SK-N-SH (cell line): ENCODE results near the gene RAB40C. TPM values are rescaled to one million over a fixed set of nuclear protein-coding genes. Genes with fewer than 3 reads are reported as not detected.

Experiments used
- CTCF ChIA-PET: fragments of 300-600, 350-600 bp; formaldehyde crosslinking; extraction: SDS; loops from one replicate; lab custom pipeline; 2021; lab: Yijun Ruan, JAX
- POLR2A ChIA-PET: fragments of 350-600 bp; sonication (Branson Sonifier 250); formaldehyde crosslinking; extraction: SDS; loops from one replicate; lab custom pipeline; 2020; ENCODE audit warnings: antibody characterized with exemption, inconsistent platforms; lab: Yijun Ruan, JAX
- DNase-seq: peaks from one replicate; pipeline ENCODE4 v3.0.0; 2012
- H2AFZ ChIP-seq: fragments of 200-600 bp; sonication (generic); 2 replicates; pipeline ENCODE4 v1.8.1; 2016; ENCODE audit warnings: antibody characterized with exemption, mild to moderate bottlenecking, low read depth
- H3F3A ChIP-seq: fragments of 200-600 bp; sonication (generic); replicated peaks from 2 replicates; pipeline ENCODE3; 2016; ENCODE audit warnings: antibody characterized with exemption, mild to moderate bottlenecking; ENCODE audit not compliant: insufficient read depth
- H3K27ac ChIP-seq, 2 experiments: fragments of 200-500 bp in 1 of 2; fragments of 200-600 bp in 1 of 2; sonication (Bioruptor generic) in 1 of 2; sonication (generic), shearing (Covaris generic) in 1 of 2; 2 replicates each; pipeline versions ENCODE4 v1.5.1 to v1.6.1; 2014 to 2016; ENCODE audit warnings: low read depth in 2 of 2, inconsistent platforms in 1 of 2, low read length in 1 of 2, mild to moderate bottlenecking in 1 of 2, mixed read lengths in 1 of 2
- H3K27me3 ChIP-seq: fragments of 200-600 bp; sonication (generic), shearing (Covaris generic); 2 replicates; pipeline ENCODE4 v1.6.1; 2016; ENCODE audit warnings: mixed run types; ENCODE audit not compliant: insufficient read depth
- H3K36me3 ChIP-seq, 2 experiments: fragments of 200-500 bp in 1 of 2; fragments of 200-600 bp in 1 of 2; sonication (Bioruptor generic) in 1 of 2; sonication (generic) in 1 of 2; replicated peaks in 1 of 2; 2 replicates each; pipeline versions ENCODE3 to v1.5.1; 2014 to 2016; ENCODE audit warnings: low read length in 1 of 2, mild to moderate bottlenecking in 1 of 2; ENCODE audit not compliant: insufficient read depth in 2 of 2, control insufficient read depth in 1 of 2
- H3K4me1 ChIP-seq, 2 experiments: fragments of 200-500 bp in 1 of 2; fragments of 200-600 bp in 1 of 2; sonication (Bioruptor generic) in 1 of 2; sonication (generic), shearing (Covaris generic) in 1 of 2; 2 replicates each; pipeline versions ENCODE4 v1.5.1 to v1.6.1; 2014 to 2016; ENCODE audit warnings: low read depth in 1 of 2, low read length in 1 of 2, mixed run types in 1 of 2; ENCODE audit not compliant: insufficient read depth in 2 of 2, control insufficient read depth in 1 of 2
- H3K4me2 ChIP-seq: fragments of 200-600 bp; sonication (generic), shearing (Covaris generic); 2 replicates; pipeline ENCODE4 v1.6.1; 2017; ENCODE audit warnings: mixed run types
- H3K4me3 ChIP-seq, 2 experiments: fragments of 200-500 bp in 1 of 2; fragments of 200-600 bp in 1 of 2; sonication (Bioruptor generic) in 1 of 2; sonication (generic), shearing (Covaris generic) in 1 of 2; 2 replicates each; pipeline versions ENCODE4 v1.5.1 to v1.8.1; 2014 to 2016; ENCODE audit warnings: low read depth in 2 of 2, inconsistent platforms in 1 of 2, low read length in 1 of 2, mild to moderate bottlenecking in 1 of 2, mixed read lengths in 1 of 2, moderate library complexity in 1 of 2
- H3K79me2 ChIP-seq: fragments of 200-600 bp; sonication (generic); 2 replicates; pipeline ENCODE4 v1.8.1; 2017; ENCODE audit warnings: mild to moderate bottlenecking; ENCODE audit not compliant: insufficient read depth
- H3K9ac ChIP-seq: fragments of 200-600 bp; sonication (generic); 2 replicates; pipeline ENCODE4 v1.6.1; 2017; ENCODE audit warnings: mixed run types
- H3K9me2 ChIP-seq: fragments of 200-600 bp; sonication (generic); 2 replicates; pipeline ENCODE4 v1.6.1; 2017; ENCODE audit warnings: mixed run types
- H3K9me3 ChIP-seq: fragments of 200-600 bp; sonication (generic); 2 replicates; pipeline ENCODE4 v1.6.1; 2017; ENCODE audit warnings: mixed run types, mild to moderate bottlenecking, moderate library complexity
- H4K20me1 ChIP-seq: fragments of 200-600 bp; sonication (generic); 2 replicates; pipeline ENCODE4 v1.6.1; 2017; ENCODE audit warnings: mild to moderate bottlenecking, mixed run types; ENCODE audit not compliant: insufficient read depth
- CHD2 ChIP-seq: fragments of 150-350 bp; IDR thresholded peaks from 2 replicates; pipeline ENCODE4 v1.6.1; 2018; ENCODE audit warnings: low read length; ENCODE audit not compliant: partially characterized antibody
- ELF1 ChIP-seq: IDR thresholded peaks from 2 replicates; pipeline ENCODE4 v1.4.0; 2012
- EZH2phosphoT487 ChIP-seq: fragments of 200-600 bp; sonication (generic); IDR thresholded peaks from 2 replicates; pipeline ENCODE4 v1.6.1; 2017; ENCODE audit warnings: low read depth, mixed run types, mild to moderate bottlenecking, antibody characterized with exemption, moderate library complexity, borderline replicate concordance
- FOSL2 ChIP-seq: IDR thresholded peaks from 2 replicates; pipeline ENCODE4 v1.4.0; 2012; ENCODE audit warnings: low read depth, mild to moderate bottlenecking, moderate library complexity, borderline replicate concordance
- FOXJ3 ChIP-seq: sonication (generic); formaldehyde crosslinking; IDR thresholded peaks from 2 replicates; pipeline ENCODE4 v1.5.1; 2020; ENCODE audit warnings: mild to moderate bottlenecking, missing genetic modification reagents
- FOXM1 ChIP-seq: IDR thresholded peaks from 2 replicates; pipeline ENCODE4 v1.4.0; 2012; ENCODE audit warnings: low read depth, mild to moderate bottlenecking
- GATA2 ChIP-seq: sonication (generic); formaldehyde crosslinking; IDR thresholded peaks from 2 replicates; pipeline ENCODE4 v1.5.0; 2020; ENCODE audit warnings: mild to moderate bottlenecking, missing genetic modification reagents
- JUND ChIP-seq: IDR thresholded peaks from 2 replicates; pipeline ENCODE4 v1.4.0; 2012
- MEF2A ChIP-seq: IDR thresholded peaks from 2 replicates; pipeline ENCODE4 v1.4.0; 2012; ENCODE audit warnings: low read depth, borderline replicate concordance
- MXI1 ChIP-seq: IDR thresholded peaks from 2 replicates; pipeline ENCODE4 v1.6.1; 2012; ENCODE audit warnings: mild to moderate bottlenecking, low read depth, low read length, improper control_type of control experiment
- NFIC ChIP-seq: IDR thresholded peaks from 2 replicates; pipeline ENCODE4 v1.4.0; 2012; ENCODE audit warnings: borderline replicate concordance
- NRF1 ChIP-seq: IDR thresholded peaks from 2 replicates; pipeline ENCODE4 v1.6.1; 2012; ENCODE audit warnings: low read depth, mild to moderate bottlenecking, low read length
- POLR2AphosphoS5 ChIP-seq: IDR thresholded peaks from 2 replicates; pipeline ENCODE4 v1.6.1; 2012; ENCODE audit warnings: low read depth, low read length
- RAD21 ChIP-seq: IDR thresholded peaks from 2 replicates; pipeline ENCODE4 v1.6.1; 2012; ENCODE audit warnings: mild to moderate bottlenecking, low read length
- RCOR1 ChIP-seq: fragments of 150-350 bp; IDR thresholded peaks from 2 replicates; pipeline ENCODE4 v1.6.1; 2017; ENCODE audit warnings: antibody characterized with exemption, low read length
- RFX5 ChIP-seq: IDR thresholded peaks from 2 replicates; pipeline ENCODE4 v1.6.1; 2012; ENCODE audit warnings: mild to moderate bottlenecking, improper control_type of control experiment, low read length
- RXRA ChIP-seq: IDR thresholded peaks from 2 replicates; pipeline ENCODE4 v1.4.0; 2012; ENCODE audit warnings: low read depth, mild to moderate bottlenecking, borderline replicate concordance
- TCF12 ChIP-seq: IDR thresholded peaks from 2 replicates; pipeline ENCODE4 v1.4.0; 2012
- TEAD4 ChIP-seq: IDR thresholded peaks from 2 replicates; pipeline ENCODE4 v1.4.0; 2012; ENCODE audit warnings: mild to moderate bottlenecking, borderline replicate concordance; ENCODE audit not compliant: insufficient read depth
- USF2 ChIP-seq: fragments of 150-350 bp; IDR thresholded peaks from 2 replicates; pipeline ENCODE4 v1.6.1; 2017; ENCODE audit warnings: antibody characterized with exemption, low read length, low read depth, borderline replicate concordance
- WGBS: methylation state at CpG from one replicate; pipeline ENCODE4 v1.1.6; 2017; ENCODE audit warnings: low lambda C conversion rate; 5-methylcytosine and 5-hydroxymethylcytosine counted together
- polyA plus RNA-seq, 3 experiments: library from polyadenylated mRNA; depleted of rRNA; stranded (reverse); fragments of >200 nt; gene quantifications; 2 replicates each; pipeline ENCODE4 v1.2.3, GENCODE V29; 2012
- TF ChIP-seq, protein P1 (sequence below): IDR thresholded peaks from 2 replicates; pipeline ENCODE4; 2012
- TF ChIP-seq, protein P2 (sequence below): fragments of 150-350 bp; IDR thresholded peaks from 2 replicates; pipeline ENCODE4 v1.6.1; 2016; ENCODE audit warnings: mild to moderate bottlenecking, low read depth, low read length

The RAB40C gene
- polyA plus RNA-seq, 1 of the 3 experiments (the other 2 are of a cell fraction) = 13.0 TPM

- Histone ChIP-seq H3K27me3 (no peaks in the 10 kb centered on the region), H3K9ac (no peak overlapping the region), H3K36me3 (peaks cover 2 to 3% of the 10 kb centered on the region in 2 experiments), H3K4me2 (peak overlapping the region; percentile 100; the same call in 1 of the 2 replicates), H4K20me1 (peaks cover 45% of the 10 kb centered on the region), H3K9me3 (no peaks in the 10 kb centered on the region), H3F3A (peaks cover 15% of the 10 kb centered on the region), H3K9me2 (no peaks in the 10 kb centered on the region), H2AFZ (no peak overlapping the region), H3K4me3 (no peak overlapping the region), H3K79me2 (peaks cover 84% of the 10 kb centered on the region), H3K4me1 (peaks cover 13 to 19% of the 10 kb centered on the region in 2 experiments; a peak in 2 of 4 replicates), H3K27ac (no peak overlapping the region)
- CTCF ChIA-PET = interaction anchor here (1.2 kb wide), 1 partner anchor 9 kb away, joined by 4 read pairs; no protein-coding TSS in a partner anchor
- DNase-seq = no peak
- 94% methylated on average over 14 of the region's 15 CpGs for WGBS
- POLR2A ChIA-PET = no interaction called here
- no peak for TF ChIP-seq RAD21
- TF ChIP-seq NFIC = no peak
- no peak for TF ChIP-seq RFX5
- TF ChIP-seq RCOR1 = no peak
- no peak for TF ChIP-seq FOXJ3 (CRISPR knock-in tag)
- TF ChIP-seq NRF1 = no peak
- no peak for TF ChIP-seq RXRA
- no peak for TF ChIP-seq MXI1
- no peak for TF ChIP-seq TEAD4
- TF ChIP-seq USF2 = no peak
- TF ChIP-seq EZH2phosphoT487 = no peak
- TF ChIP-seq TCF12 = no peak
- TF ChIP-seq FOSL2 = no peak
Measured at GRCh38 chr16:591892-592517, 2.1 kb downstream of the RAB40C start.

GRCh38 chr16:592518-593306 is 2.8 kb downstream of the RAB40C start:
- whole genome bisulfite sequencing = 88% methylated on average over 14 of the region's 24 CpGs
- no peak for DNase-seq
- no peaks in the 10 kb centered on the region for H3K27me3 ChIP-seq
- no peak overlapping the region for H3K27ac ChIP-seq
- H3K79me2 ChIP-seq = peaks cover 81% of the 10 kb centered on the region
- peak overlapping the region; percentile 100; the same call in 1 of the 2 replicates for H3K4me2 ChIP-seq
- ChIA-PET POLR2A (no interaction called here), CTCF (interaction anchor here (1.2 kb wide), 1 partner anchor 8 kb away, joined by 4 read pairs; no protein-coding TSS in a partner anchor)
- H3K4me1 ChIP-seq = peaks cover 6 to 13% of the 10 kb centered on the region in 2 experiments; a peak in 2 of 4 replicates
- TF ChIP-seq NFIC = no peak
- no peak for TF ChIP-seq EZH2phosphoT487
- TF ChIP-seq NRF1 = no peak
- TF ChIP-seq CHD2 = no peak
- TF ChIP-seq ELF1 = no peak
- TF ChIP-seq FOXM1 = no peak
- TF ChIP-seq RAD21 = no peak
- no peak for TF ChIP-seq MXI1
- TF ChIP-seq POLR2AphosphoS5 = no peak
- no peak for TF ChIP-seq GATA2
- TF ChIP-seq, protein P1, sequence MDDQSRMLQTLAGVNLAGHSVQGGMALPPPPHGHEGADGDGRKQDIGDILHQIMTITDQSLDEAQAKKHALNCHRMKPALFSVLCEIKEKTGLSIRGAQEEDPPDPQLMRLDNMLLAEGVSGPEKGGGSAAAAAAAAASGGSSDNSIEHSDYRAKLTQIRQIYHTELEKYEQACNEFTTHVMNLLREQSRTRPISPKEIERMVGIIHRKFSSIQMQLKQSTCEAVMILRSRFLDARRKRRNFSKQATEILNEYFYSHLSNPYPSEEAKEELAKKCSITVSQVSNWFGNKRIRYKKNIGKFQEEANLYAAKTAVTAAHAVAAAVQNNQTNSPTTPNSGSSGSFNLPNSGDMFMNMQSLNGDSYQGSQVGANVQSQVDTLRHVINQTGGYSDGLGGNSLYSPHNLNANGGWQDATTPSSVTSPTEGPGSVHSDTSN = no peak
- TF ChIP-seq JUND = no peak
- no peak for TF ChIP-seq MEF2A
- no peak for TF ChIP-seq RXRA
- TF ChIP-seq RFX5 = no peak
- no peak for TF ChIP-seq FOSL2
- TF ChIP-seq, protein P2, sequence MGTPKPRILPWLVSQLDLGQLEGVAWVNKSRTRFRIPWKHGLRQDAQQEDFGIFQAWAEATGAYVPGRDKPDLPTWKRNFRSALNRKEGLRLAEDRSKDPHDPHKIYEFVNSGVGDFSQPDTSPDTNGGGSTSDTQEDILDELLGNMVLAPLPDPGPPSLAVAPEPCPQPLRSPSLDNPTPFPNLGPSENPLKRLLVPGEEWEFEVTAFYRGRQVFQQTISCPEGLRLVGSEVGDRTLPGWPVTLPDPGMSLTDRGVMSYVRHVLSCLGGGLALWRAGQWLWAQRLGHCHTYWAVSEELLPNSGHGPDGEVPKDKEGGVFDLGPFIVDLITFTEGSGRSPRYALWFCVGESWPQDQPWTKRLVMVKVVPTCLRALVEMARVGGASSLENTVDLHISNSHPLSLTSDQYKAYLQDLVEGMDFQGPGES = no peak
- no peak for TF ChIP-seq USF2
- H3K36me3 ChIP-seq = peaks cover 1 to 2% of the 10 kb centered on the region in 2 experiments
- H2AFZ ChIP-seq = no peak overlapping the region
- H3K9me2 ChIP-seq = no peaks in the 10 kb centered on the region
- peaks cover 45% of the 10 kb centered on the region for H4K20me1 ChIP-seq
- H3K4me3 ChIP-seq = no peak overlapping the region
- no peaks in the 10 kb centered on the region for H3K9me3 ChIP-seq
- no peak overlapping the region for H3K9ac ChIP-seq
- peaks cover 10% of the 10 kb centered on the region for H3F3A ChIP-seq
